Measurements from ENCODE around the gene MICAL2.

The MICAL2 gene

GRCh38 chr11:12171921-12172320 lies 61.5 kb downstream of the MICAL2 start:
- no peak for DNase-seq (ENCODE audit: low spot score)

GRCh38 chr11:12172493-12173013 lies 62.2 kb downstream of the MICAL2 start:
- no peak for DNase-seq (ENCODE audit: low spot score)

- DNase-seq (ENCODE audit: low spot score): no peak
These were observed 62.7 kb downstream of the MICAL2 start for GRCh38 chr11:12173111-12173510.

- no peak for DNase-seq (ENCODE audit: low spot score)
These were observed 63.7 kb downstream of the MICAL2 start for GRCh38 chr11:12174128-12174476.

GRCh38 chr11:12174477-12175143 lies 64.2 kb downstream of the MICAL2 start:
- DNase-seq (ENCODE audit: low spot score): no peak

- peak; percentile 63 for DNase-seq (ENCODE audit: low spot score)
These were observed 65.4 kb downstream of the MICAL2 start for GRCh38 chr11:12175694-12176241.

- DNase-seq (ENCODE audit: low spot score): no peak
These were observed 66.0 kb downstream of the MICAL2 start for GRCh38 chr11:12176410-12176809.

- no peak for DNase-seq (ENCODE audit: low spot score)
These were observed 67.4 kb downstream of the MICAL2 start for GRCh38 chr11:12177739-12178338.

GRCh38 chr11:12179019-12179418 lies 68.6 kb downstream of the MICAL2 start:
- no peak for DNase-seq (ENCODE audit: low spot score)

GRCh38 chr11:12179531-12179930 lies 69.1 kb downstream of the MICAL2 start:
- no peak for DNase-seq (ENCODE audit: low spot score)

GRCh38 chr11:12180257-12181205 lies 70.1 kb downstream of the MICAL2 start:
- no peak for DNase-seq (ENCODE audit: low spot score)

- DNase-seq (ENCODE audit: low spot score): no peak
These were observed 71.9 kb downstream of the MICAL2 start for GRCh38 chr11:12182302-12182675.

- peak; percentile 53 for DNase-seq (ENCODE audit: low spot score)
These were observed 72.5 kb downstream of the MICAL2 start for GRCh38 chr11:12182676-12183541.

- no peak for DNase-seq (ENCODE audit: low spot score)
These were observed 73.6 kb downstream of the MICAL2 start for GRCh38 chr11:12183827-12184620.

GRCh38 chr11:12184699-12185098 lies 74.3 kb downstream of the MICAL2 start:
- no peak for DNase-seq (ENCODE audit: low spot score)

- no peak for DNase-seq (ENCODE audit: low spot score)
These were observed 74.8 kb downstream of the MICAL2 start for GRCh38 chr11:12185106-12185690.

GRCh38 chr11:12185914-12186313 lies 75.5 kb downstream of the MICAL2 start:
- no peak for DNase-seq (ENCODE audit: low spot score)

GRCh38 chr11:12186701-12187100 lies 76.3 kb downstream of the MICAL2 start:
- DNase-seq (ENCODE audit: low spot score): no peak

- DNase-seq (ENCODE audit: low spot score): no peak
These were observed 77.0 kb downstream of the MICAL2 start for GRCh38 chr11:12187399-12187798.
